ENCODE measurements around the gene MAD1L1. TPM values are rescaled to one million over a fixed set of nuclear protein-coding genes. Genes with fewer than 3 reads are reported as not detected.
"Not testable (repeated sequence)": the region's sequence is repeated elsewhere in the genome, so short reads cannot be mapped to it uniquely, and the experiment has no call there.

MAD1L1 gene
- total and polyA plus RNA-seq, 7 experiments from 2014 or later, result 112 to 314 (median 136) TPM

GRCh38 chr7:2037301-2037807, 195.4 kb downstream of the MAD1L1 start:
- Histone ChIP-seq H3K36me3 (ENCODE audit: control insufficient read depth in 2 of 3, insufficient read depth in 3 of 3, low read length in 3 of 3) (no peaks in the 10 kb centered on the region), H3K4me3 (ENCODE audit: low read length) (peak overlapping the region; percentile 83), H3K27me3 (ENCODE audit: control insufficient read depth in 2 of 2, insufficient read depth in 2 of 2, low read length in 2 of 2) (no peaks in the 10 kb centered on the region), H3K4me1 (ENCODE audit: control insufficient read depth in 2 of 2, insufficient read depth in 2 of 2, low read length in 2 of 2) (peaks cover 18 to 23% of the 10 kb centered on the region in 2 donors), H3K9me3 (ENCODE audit: control insufficient read depth in 2 of 3, low read length in 3 of 3) (no peaks in the 10 kb centered on the region), H3K27ac (ENCODE audit: low read depth, low read length) (peak overlapping the region; percentile 70)
- peak overlapping the region; percentile 73 to 95 (median 92) for H3K27ac Mint-ChIP-seq
- H3K36me3 Mint-ChIP-seq, result peaks cover 0 to 6% (median 4%) of the 10 kb centered on the region in 5 donors
- ChIA-PET CTCF (no interaction called here), POLR2A (interaction anchor here (0.6 to 0.9 kb wide), 4 partner anchors 9 to 117 kb away, joined by 3 to 4 read pairs (median 3); no protein-coding TSS in a partner anchor)
- H3K4me1 Mint-ChIP-seq, result peaks cover 37 to 66% (median 58%) of the 10 kb centered on the region in 7 donors
- H3K27me3 Mint-ChIP-seq, result no peaks in the 10 kb centered on the region
- peaks cover 0 to 3% (median 0%) of the 10 kb centered on the region in 11 donors for H3K9me3 Mint-ChIP-seq
- intact Hi-C loops (cut with micrococcal nuclease), result loop anchor here (5.0 to 10.0 kb wide), 3 partner anchors 63 to 115 kb away; no protein-coding TSS in a partner anchor
- peak overlapping the region; percentile 83 to 95 (median 92) for H3K4me3 Mint-ChIP-seq
- ATAC-seq (peak; percentile 74), DNase-seq (peak in 7 of 9 donors; percentile 32 to 54 (median 43))

GRCh38 chr7:2036786-2037185, 196.0 kb downstream of the MAD1L1 start:
- no peaks in the 10 kb centered on the region for H3K9me3 ChIP-seq (ENCODE audit: control insufficient read depth in 2 of 3, low read length in 3 of 3)
- H3K27me3 Mint-ChIP-seq, result no peaks in the 10 kb centered on the region
- H3K4me1 ChIP-seq (ENCODE audit: control insufficient read depth in 2 of 2, insufficient read depth in 2 of 2, low read length in 2 of 2), result peaks cover 19 to 24% of the 10 kb centered on the region in 2 donors
- POLR2A ChIA-PET, result no interaction called here
- H3K4me3 Mint-ChIP-seq, result peak overlapping the region in 8 of 10 donors; percentile 23 to 94 (median 80)
- no peak overlapping the region for H3K4me3 ChIP-seq (ENCODE audit: low read length)
- no peaks in the 10 kb centered on the region for H3K36me3 ChIP-seq (ENCODE audit: control insufficient read depth in 2 of 3, insufficient read depth in 3 of 3, low read length in 3 of 3)
- H3K36me3 Mint-ChIP-seq, result peaks cover 0 to under 1% (median 0%) of the 10 kb centered on the region in 5 donors
- H3K4me1 Mint-ChIP-seq, result peaks cover 38 to 63% (median 56%) of the 10 kb centered on the region in 7 donors
- H3K27ac ChIP-seq (ENCODE audit: low read depth, low read length), result no peak overlapping the region
- H3K27me3 ChIP-seq (ENCODE audit: control insufficient read depth in 2 of 2, insufficient read depth in 2 of 2, low read length in 2 of 2), result no peaks in the 10 kb centered on the region
- intact Hi-C loops (cut with micrococcal nuclease), result loop anchor here (5.0 to 10.0 kb wide), 3 partner anchors 62 to 114 kb away; no protein-coding TSS in a partner anchor
- CTCF ChIA-PET, result interaction anchor here (0.5 kb wide), 1 partner anchor 56 kb away, joined by 3 read pairs; no protein-coding TSS in a partner anchor
- DNase-seq, result no peak
- H3K9me3 Mint-ChIP-seq, result no peaks in the 10 kb centered on the region
- H3K27ac Mint-ChIP-seq, result peak overlapping the region in 8 of 9 donors; percentile 62 to 95 (median 90)
- ATAC-seq, result no peak

GRCh38 chr7:2036201-2036600, 196.5 kb downstream of the MAD1L1 start:
- ATAC-seq; H3K27me3 ChIP-seq (ENCODE audit: control insufficient read depth in 2 of 2, insufficient read depth in 2 of 2, low read length in 2 of 2); DNase-seq; H3K4me3 ChIP-seq (ENCODE audit: low read length); H3K36me3 Mint-ChIP-seq; H3K36me3 ChIP-seq (ENCODE audit: control insufficient read depth in 2 of 3, insufficient read depth in 3 of 3, low read length in 3 of 3); H3K9me3 Mint-ChIP-seq; H3K27me3 Mint-ChIP-seq; H3K27ac ChIP-seq (ENCODE audit: low read depth, low read length); POLR2A ChIA-PET; H3K9me3 ChIP-seq (ENCODE audit: control insufficient read depth in 2 of 3, low read length in 3 of 3): not testable (repeated sequence)
- H3K4me1 ChIP-seq (ENCODE audit: control insufficient read depth in 2 of 2, insufficient read depth in 2 of 2, low read length in 2 of 2), result peaks cover 25% of the 10 kb centered on the region in 2 donors
- intact Hi-C loops (cut with micrococcal nuclease), result loop anchor here (5.0 to 10.0 kb wide), 3 partner anchors 61 to 114 kb away; no protein-coding TSS in a partner anchor
- CTCF ChIA-PET, result interaction anchor here (0.5 kb wide), 1 partner anchor 57 kb away, joined by 3 read pairs; no protein-coding TSS in a partner anchor
- peaks cover 39 to 63% (median 56%) of the 10 kb centered on the region in 7 donors for H3K4me1 Mint-ChIP-seq
- peak overlapping the region in 6 of 10 donors; percentile 13 to 93 (median 63) for H3K4me3 Mint-ChIP-seq
- H3K27ac Mint-ChIP-seq, result peak overlapping the region in 3 of 9 donors; percentile 19 to 95 (median 46)

GRCh38 chr7:2034291-2035201, 198.2 kb downstream of the MAD1L1 start:
- no peaks in the 10 kb centered on the region for H3K27me3 ChIP-seq (ENCODE audit: control insufficient read depth in 2 of 2, insufficient read depth in 2 of 2, low read length in 2 of 2)
- Mint-ChIP-seq H3K9me3 (peaks cover 0 to 2% (median 0%) of the 10 kb centered on the region in 11 donors), H3K27me3 (no peaks in the 10 kb centered on the region), H3K36me3 (peaks cover 0 to 4% (median 3%) of the 10 kb centered on the region in 5 donors), H3K27ac (peak overlapping the region in 2 of 9 donors; percentile 22 to 60), H3K4me3 (peak overlapping the region in 2 of 10 donors; percentile 29), H3K4me1 (peaks cover 38 to 62% (median 55%) of the 10 kb centered on the region in 7 donors)
- H3K36me3 ChIP-seq (ENCODE audit: control insufficient read depth in 2 of 3, insufficient read depth in 3 of 3, low read length in 3 of 3), result no peaks in the 10 kb centered on the region
- CTCF ChIA-PET, result no interaction called here
- DNase-seq, result no peak
- no peak overlapping the region for H3K27ac ChIP-seq (ENCODE audit: low read depth, low read length)
- POLR2A ChIA-PET, result no interaction called here
- H3K9me3 ChIP-seq (ENCODE audit: control insufficient read depth in 2 of 3, low read length in 3 of 3), result no peaks in the 10 kb centered on the region
- ATAC-seq, result no peak
- peaks cover 26 to 34% of the 10 kb centered on the region in 2 donors for H3K4me1 ChIP-seq (ENCODE audit: control insufficient read depth in 2 of 2, insufficient read depth in 2 of 2, low read length in 2 of 2)
- intact Hi-C loops (cut with micrococcal nuclease), result loop anchor here (5.0 to 10.0 kb wide), 4 partner anchors 47 to 112 kb away; no protein-coding TSS in a partner anchor
- no peak overlapping the region for H3K4me3 ChIP-seq (ENCODE audit: low read length)

- Mint-ChIP-seq H3K4me1 (peaks cover 34 to 55% (median 51%) of the 10 kb centered on the region in 7 donors), H3K4me3 (peak overlapping the region in 1 of 10 donors; percentile 5), H3K27ac (peak overlapping the region in 1 of 9 donors; percentile 44), H3K27me3 (no peaks in the 10 kb centered on the region), H3K9me3 (peaks cover under 1 to 9% (median 2%) of the 10 kb centered on the region in 11 donors), H3K36me3 (peaks cover 0 to 11% (median 10%) of the 10 kb centered on the region in 5 donors)
- no peak overlapping the region for H3K27ac ChIP-seq (ENCODE audit: low read depth, low read length)
- ChIA-PET CTCF (interaction anchor here (0.6 kb wide), 1 partner anchor 24 kb away, joined by 3 read pairs; no protein-coding TSS in a partner anchor), POLR2A (no interaction called here)
- ATAC-seq (no peak), DNase-seq (peak in 1 of 9 donors; percentile 3)
- H3K27me3 ChIP-seq (ENCODE audit: control insufficient read depth in 2 of 2, insufficient read depth in 2 of 2, low read length in 2 of 2), result no peaks in the 10 kb centered on the region
- no peak overlapping the region for H3K4me3 ChIP-seq (ENCODE audit: low read length)
- peaks cover 20 to 27% of the 10 kb centered on the region in 2 donors for H3K4me1 ChIP-seq (ENCODE audit: control insufficient read depth in 2 of 2, insufficient read depth in 2 of 2, low read length in 2 of 2)
- peaks cover 0 to 3% (median 1%) of the 10 kb centered on the region in 3 experiments for H3K9me3 ChIP-seq (ENCODE audit: control insufficient read depth in 2 of 3, low read length in 3 of 3)
- intact Hi-C loops (cut with micrococcal nuclease), result loop anchor here (5.0 to 10.0 kb wide), 3 partner anchors 46 to 71 kb away; no protein-coding TSS in a partner anchor
- H3K36me3 ChIP-seq (ENCODE audit: control insufficient read depth in 2 of 3, insufficient read depth in 3 of 3, low read length in 3 of 3), result no peaks in the 10 kb centered on the region
Observed at GRCh38 chr7:2033586-2034135, 199.1 kb downstream of the MAD1L1 start.

GRCh38 chr7:2032876-2033407, 199.8 kb downstream of the MAD1L1 start:
- intact Hi-C loops (cut with micrococcal nuclease), result loop anchor here (5.0 to 10.0 kb wide), 3 partner anchors 46 to 72 kb away; no protein-coding TSS in a partner anchor
- no peaks in the 10 kb centered on the region for H3K36me3 ChIP-seq (ENCODE audit: control insufficient read depth in 2 of 3, insufficient read depth in 3 of 3, low read length in 3 of 3)
- no peaks in the 10 kb centered on the region for H3K27me3 Mint-ChIP-seq
- peak in 1 of 9 donors; percentile 2 for DNase-seq
- peak overlapping the region in 1 of 10 donors; percentile 5 for H3K4me3 Mint-ChIP-seq
- POLR2A ChIA-PET, result no interaction called here
- peaks cover 17 to 23% of the 10 kb centered on the region in 2 donors for H3K4me1 ChIP-seq (ENCODE audit: control insufficient read depth in 2 of 2, insufficient read depth in 2 of 2, low read length in 2 of 2)
- H3K27ac ChIP-seq (ENCODE audit: low read depth, low read length), result no peak overlapping the region
- CTCF ChIA-PET, result no interaction called here
- H3K27ac Mint-ChIP-seq, result peak overlapping the region in 2 of 9 donors; percentile 44 to 82
- no peaks in the 10 kb centered on the region for H3K27me3 ChIP-seq (ENCODE audit: control insufficient read depth in 2 of 2, insufficient read depth in 2 of 2, low read length in 2 of 2)
- H3K9me3 Mint-ChIP-seq, result peaks cover 2 to 15% (median 6%) of the 10 kb centered on the region in 11 donors
- H3K4me1 Mint-ChIP-seq, result peaks cover 30 to 51% (median 43%) of the 10 kb centered on the region in 7 donors
- H3K4me3 ChIP-seq (ENCODE audit: low read length), result no peak overlapping the region
- H3K9me3 ChIP-seq (ENCODE audit: control insufficient read depth in 2 of 3, low read length in 3 of 3), result peaks cover 0 to 7% (median 4%) of the 10 kb centered on the region in 3 experiments
- ATAC-seq, result no peak
- H3K36me3 Mint-ChIP-seq, result peaks cover under 1 to 15% (median 13%) of the 10 kb centered on the region in 5 donors
